BE2C (cell line): ENCODE results near the gene CYFIP1. TPM values are rescaled to one million over a fixed set of nuclear protein-coding genes. Genes with fewer than 3 reads are reported as not detected.
"Not testable (repeated sequence)": the region's sequence is repeated elsewhere in the genome, so short reads cannot be mapped to it uniquely, and the experiment has no call there.

Source experiments
- DNase-seq: peaks from one replicate; pipeline ENCODE4 v3.0.0-alpha.2; 2020
- H3K27me3 ChIP-seq: fragments of 250-450 bp; sonication (Bioruptor Pico); 2 replicates; pipeline ENCODE4 v1.5.1; 2020; ENCODE audit warnings: mild to moderate bottlenecking
- H3K36me3 ChIP-seq: fragments of 250-450 bp; sonication (Bioruptor Pico); 2 replicates; pipeline ENCODE4 v1.5.1; 2020; ENCODE audit warnings: mild to moderate bottlenecking
- H3K4me1 ChIP-seq: fragments of 250-450 bp; sonication (Bioruptor Pico); 2 replicates; pipeline ENCODE4 v1.5.1; 2020
- H3K4me3 ChIP-seq: 2 replicates; pipeline ENCODE4 v1.5.1; 2011; ENCODE audit warnings: low read depth, low read length
- H3K9me3 ChIP-seq: fragments of 250-450 bp; sonication (Bioruptor Pico); 2 replicates; pipeline ENCODE4 v1.5.1; 2020
- CTCF ChIP-seq: IDR thresholded peaks from 2 replicates; pipeline ENCODE4 v1.5.1; 2012; ENCODE audit warnings: mild to moderate bottlenecking, low read depth, low read length
- polyA plus RNA-seq: library from polyadenylated mRNA; unstranded; fragments of >200 nt; gene quantifications from one replicate; pipeline ENCODE4 v1.2.1, GENCODE V29; 2012; ENCODE audit warnings: low read depth, missing spikeins; ENCODE audit not compliant: insufficient read length, insufficient read depth

Gene CYFIP1
- polyA plus RNA-seq, result 41.7 TPM

GRCh38 chr15:22980189-22981050 lies at the start of gene CYFIP1:
Gene CYFIP1, minus strand, starts transcription at chr15:22980368. Its CDS starts 33,083 bp downstream, at chr15:22947285.
- TF ChIP-seq CTCF, result no peak
- peak; percentile 85 for DNase-seq
- no peaks in the 10 kb centered on the region for H3K36me3 ChIP-seq
- no peaks in the 10 kb centered on the region for H3K4me1 ChIP-seq
- no peaks in the 10 kb centered on the region for H3K9me3 ChIP-seq
- H3K27me3 ChIP-seq, result no peaks in the 10 kb centered on the region
- H3K4me3 ChIP-seq, result peak within 1 kb of the TSS; percentile 67

- H3K27me3 ChIP-seq, result no peaks in the 10 kb centered on the region
- H3K4me1 ChIP-seq, result no peaks in the 10 kb centered on the region
- no peak for DNase-seq
- no peaks in the 10 kb centered on the region for H3K9me3 ChIP-seq
- no peak for TF ChIP-seq CTCF
- no peak overlapping the region for H3K4me3 ChIP-seq
- peaks cover 79% of the 10 kb centered on the region for H3K36me3 ChIP-seq
Measured at GRCh38 chr15:23026218-23026617, 46.0 kb upstream of the CYFIP1 start.

- TF ChIP-seq CTCF, result no peak
- H3K4me3 ChIP-seq, result no peak overlapping the region
- no peaks in the 10 kb centered on the region for H3K27me3 ChIP-seq
- H3K4me1 ChIP-seq, result no peaks in the 10 kb centered on the region
- H3K36me3 ChIP-seq, result peaks cover 78% of the 10 kb centered on the region
- no peak for DNase-seq
- H3K9me3 ChIP-seq, result no peaks in the 10 kb centered on the region
Measured at GRCh38 chr15:23022156-23022555, 42.0 kb upstream of the CYFIP1 start.

- peaks cover 71% of the 10 kb centered on the region for H3K36me3 ChIP-seq
- no peaks in the 10 kb centered on the region for H3K9me3 ChIP-seq
- H3K4me1 ChIP-seq, result no peaks in the 10 kb centered on the region
- TF ChIP-seq CTCF, result no peak
- H3K27me3 ChIP-seq, result no peaks in the 10 kb centered on the region
- no peak overlapping the region for H3K4me3 ChIP-seq
- DNase-seq, result no peak
Measured at GRCh38 chr15:23014394-23015000, 34.3 kb upstream of the CYFIP1 start.

GRCh38 chr15:23013681-23014080 lies 33.5 kb upstream of the CYFIP1 start:
- Histone ChIP-seq H3K36me3 (peaks cover 69% of the 10 kb centered on the region), H3K4me1 (no peaks in the 10 kb centered on the region), H3K27me3 (no peaks in the 10 kb centered on the region), H3K9me3 (no peaks in the 10 kb centered on the region), H3K4me3 (no peak overlapping the region)
- no peak for DNase-seq
- TF ChIP-seq CTCF, result no peak

GRCh38 chr15:23012616-23013015 lies 32.4 kb upstream of the CYFIP1 start:
- peaks cover 69% of the 10 kb centered on the region for H3K36me3 ChIP-seq
- not testable (repeated sequence) for H3K9me3 ChIP-seq, DNase-seq, H3K4me3 ChIP-seq, H3K4me1 ChIP-seq, H3K27me3 ChIP-seq
